Activated gamma-delta T cell treated with anti-CD3 and anti-CD28 coated beads, Interleukin-2, amount 50 U/mL, for 16 hours (primary cell): ENCODE results near the gene UGT3A2.

ENCODE experiments used
- DNase-seq: peaks from one replicate; pipeline ENCODE4 v3.0.0-alpha.2; 2020; ENCODE audit warnings: low read depth

Gene UGT3A2

GRCh38 chr5:36066540-36067210, at the start of gene UGT3A2:
TSS of gene UGT3A2 (minus strand) at chr5:36066882. CDS start at chr5:36066789, 93 bp downstream.
- DNase-seq, result no peak

- DNase-seq, result no peak
Measured at GRCh38 chr5:36111238-36111637, 44.6 kb upstream of the UGT3A2 start.

GRCh38 chr5:36108758-36109460, 42.2 kb upstream of the UGT3A2 start:
- DNase-seq, result no peak

- no peak for DNase-seq
Measured at GRCh38 chr5:36105819-36106218, 39.1 kb upstream of the UGT3A2 start.

GRCh38 chr5:36099748-36100147, 33.1 kb upstream of the UGT3A2 start:
- DNase-seq, result no peak

GRCh38 chr5:36096486-36096885, 29.8 kb upstream of the UGT3A2 start:
- no peak for DNase-seq

GRCh38 chr5:36089989-36090388, 23.3 kb upstream of the UGT3A2 start:
- DNase-seq, result no peak

GRCh38 chr5:36079200-36079781, 12.6 kb upstream of the UGT3A2 start:
- no peak for DNase-seq

- DNase-seq, result no peak
Measured at GRCh38 chr5:36078430-36078829, 11.7 kb upstream of the UGT3A2 start.

GRCh38 chr5:36073595-36074216, 7.0 kb upstream of the UGT3A2 start:
- no peak for DNase-seq

GRCh38 chr5:36070687-36071571, 4.2 kb upstream of the UGT3A2 start:
- no peak for DNase-seq

- no peak for DNase-seq
Measured at GRCh38 chr5:36068751-36069281, 2.1 kb upstream of the UGT3A2 start.

GRCh38 chr5:36066001-36066539, 612 bp downstream of the UGT3A2 start:
- no peak for DNase-seq

GRCh38 chr5:36060420-36060887, 6.2 kb downstream of the UGT3A2 start:
- DNase-seq, result no peak

- no peak for DNase-seq
Measured at GRCh38 chr5:36059571-36060419, 6.9 kb downstream of the UGT3A2 start.

- no peak for DNase-seq
Measured at GRCh38 chr5:36058776-36059175, 7.9 kb downstream of the UGT3A2 start.

- no peak for DNase-seq
Measured at GRCh38 chr5:36057386-36057785, 9.3 kb downstream of the UGT3A2 start.

- no peak for DNase-seq
Measured at GRCh38 chr5:36056422-36056821, 10.3 kb downstream of the UGT3A2 start.

GRCh38 chr5:36055984-36056383, 10.7 kb downstream of the UGT3A2 start:
- DNase-seq, result no peak

GRCh38 chr5:36054647-36055046, 12.0 kb downstream of the UGT3A2 start:
- DNase-seq, result no peak
